Eye (tissue), 1 donor: ENCODE results near the gene MALT1.

ENCODE experiments used
- DNase-seq: peaks from one replicate; pipeline ENCODE4 v3.0.0-alpha.2; 2015

MALT1 gene

DNA sequence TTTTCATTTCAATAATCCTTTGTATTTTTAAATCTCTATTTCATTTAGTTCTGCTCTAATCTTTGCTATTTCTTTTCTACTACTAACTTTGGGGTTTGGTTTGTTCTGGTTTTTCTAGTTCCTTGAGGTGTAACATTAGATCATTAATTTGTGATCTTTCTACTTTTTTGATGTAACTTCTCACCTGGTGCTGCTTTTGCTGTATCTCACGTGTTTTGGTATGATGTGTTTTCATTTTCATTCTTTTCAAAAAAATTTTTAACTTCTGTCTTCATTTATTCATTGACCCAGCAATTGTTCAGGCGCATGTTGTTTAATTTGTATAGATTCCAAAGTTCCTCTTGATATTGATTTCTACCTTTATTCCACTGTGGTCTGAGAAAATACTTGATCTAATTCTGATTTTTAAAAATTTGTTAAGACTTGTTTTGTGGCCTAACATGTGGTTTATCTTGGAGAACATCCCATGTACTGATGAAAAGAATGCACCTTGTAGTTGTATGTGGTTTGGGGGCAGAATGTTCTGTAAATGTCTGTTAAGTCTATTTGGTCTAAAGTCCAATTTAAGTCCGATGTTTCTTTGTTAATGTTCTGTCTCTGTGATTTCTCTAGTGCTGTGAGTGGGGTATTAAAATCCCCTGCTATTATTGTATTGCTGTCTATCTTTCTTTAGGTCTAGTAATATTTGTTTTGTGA, 17.3 kb upstream of the MALT1 start:
- DNase-seq: no peak

DNA sequence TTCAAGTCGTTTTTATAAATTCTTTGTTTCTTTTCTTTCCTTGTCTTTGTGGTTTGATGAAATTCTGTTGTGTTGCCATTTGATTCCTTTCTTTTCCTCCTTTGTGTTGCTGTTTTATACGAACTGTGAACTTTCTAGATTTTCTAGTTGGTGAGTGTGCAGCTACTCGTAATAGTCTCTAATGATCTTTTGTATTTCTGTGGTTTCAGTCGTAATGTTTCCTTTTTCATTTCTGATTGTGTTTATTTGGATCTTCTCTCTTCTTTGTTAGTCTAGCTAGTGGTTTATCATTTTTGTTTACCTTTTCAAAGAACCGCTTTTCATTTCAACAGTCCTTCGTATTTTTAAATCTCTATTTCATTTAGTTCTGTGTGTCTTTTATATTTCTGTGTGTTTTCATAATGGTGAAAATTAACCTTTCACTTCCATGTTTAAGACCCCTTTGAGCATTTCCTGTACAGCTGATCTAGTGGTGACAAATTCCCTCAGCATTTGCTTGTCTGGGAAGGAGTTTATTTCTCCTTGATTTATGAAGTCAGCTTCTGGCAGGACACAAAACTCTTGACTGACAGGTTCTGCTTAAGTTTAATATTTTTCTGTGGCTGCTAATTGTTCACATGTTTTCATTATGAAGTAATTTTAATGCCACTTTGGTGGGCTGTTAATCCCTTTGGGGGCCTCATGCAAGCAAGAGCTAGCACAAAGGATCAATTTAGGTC, 16.2 kb upstream of the MALT1 start:
- DNase-seq: no peak

DNA sequence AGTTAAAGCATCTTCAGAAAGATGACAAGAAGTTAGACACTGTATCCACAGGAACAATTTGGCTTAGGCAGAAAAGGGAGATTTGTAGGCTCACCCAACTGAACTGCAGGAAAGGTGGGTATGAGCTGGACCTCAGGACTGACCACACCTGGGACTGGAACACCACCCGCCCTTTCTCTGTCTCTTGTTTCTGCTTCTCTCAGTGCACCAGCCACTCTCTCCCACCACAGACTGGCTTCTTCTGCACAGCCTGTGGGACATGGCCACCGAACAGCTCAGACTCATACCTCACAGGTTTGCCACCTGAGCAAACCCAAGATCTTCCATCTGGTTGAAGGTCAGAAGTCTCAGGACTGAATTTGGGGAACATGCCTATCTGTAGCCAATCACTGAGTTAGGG, 14.2 kb upstream of the MALT1 start:
- no peak for DNase-seq

DNA sequence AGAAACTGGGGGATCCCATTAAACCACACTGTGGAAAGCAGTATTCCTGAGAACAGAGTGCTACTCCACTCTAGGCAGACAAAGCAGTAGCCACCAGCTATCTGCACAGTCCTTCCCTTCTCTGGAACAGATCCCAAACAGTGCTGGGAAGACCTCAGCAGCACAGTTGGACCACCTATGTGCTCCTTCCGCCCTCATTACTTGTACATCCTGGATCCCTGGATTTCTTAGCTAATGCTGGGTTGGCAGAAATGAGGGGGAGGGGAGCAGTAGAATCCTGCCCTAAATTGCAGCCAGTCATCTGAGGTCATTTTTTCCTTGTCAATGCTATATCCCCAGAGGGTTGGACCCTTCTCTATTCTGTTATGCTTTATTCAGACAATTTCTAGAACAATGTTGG, 13.8 kb upstream of the MALT1 start:
- no peak for DNase-seq

DNA sequence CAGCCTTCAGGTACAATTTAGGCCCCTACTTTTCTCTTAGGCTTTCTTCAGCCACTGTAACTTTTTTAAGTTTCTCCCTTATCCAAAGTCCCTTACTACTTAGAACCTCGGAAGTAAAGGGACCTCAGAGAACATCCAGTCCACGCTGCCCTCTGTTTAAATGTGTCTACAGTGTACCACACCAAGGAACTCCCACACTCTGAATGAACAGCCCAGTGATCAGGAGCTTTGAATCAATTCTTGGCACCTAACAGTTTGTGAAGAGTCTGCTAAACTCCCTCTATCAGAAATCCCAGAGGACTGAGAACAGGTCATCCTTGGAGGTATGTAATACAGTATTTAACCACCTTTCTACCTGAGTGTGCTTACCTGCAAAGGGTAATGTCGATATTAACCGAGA, 11.6 kb upstream of the MALT1 start:
- no peak for DNase-seq

DNA sequence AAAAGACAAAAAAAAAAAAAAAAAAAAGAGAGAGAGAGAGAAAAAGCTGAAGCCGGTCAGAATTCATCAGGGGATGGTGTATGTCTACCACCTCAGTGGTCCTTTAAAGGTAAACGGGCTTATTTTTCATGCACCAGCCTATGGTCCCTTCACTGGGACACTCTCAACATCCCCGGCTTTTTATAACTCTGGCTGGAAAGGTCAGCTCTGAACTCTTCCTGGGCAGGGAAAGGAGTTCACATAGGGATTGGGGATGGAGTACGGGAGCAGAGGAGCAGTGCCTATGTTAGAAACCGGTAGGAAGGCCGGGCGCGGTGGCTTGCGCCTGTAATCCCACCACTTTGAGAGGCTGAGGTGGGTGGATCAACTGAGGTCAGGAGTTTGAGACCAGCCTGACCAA, 10.3 kb upstream of the MALT1 start:
- DNase-seq: no peak

DNA sequence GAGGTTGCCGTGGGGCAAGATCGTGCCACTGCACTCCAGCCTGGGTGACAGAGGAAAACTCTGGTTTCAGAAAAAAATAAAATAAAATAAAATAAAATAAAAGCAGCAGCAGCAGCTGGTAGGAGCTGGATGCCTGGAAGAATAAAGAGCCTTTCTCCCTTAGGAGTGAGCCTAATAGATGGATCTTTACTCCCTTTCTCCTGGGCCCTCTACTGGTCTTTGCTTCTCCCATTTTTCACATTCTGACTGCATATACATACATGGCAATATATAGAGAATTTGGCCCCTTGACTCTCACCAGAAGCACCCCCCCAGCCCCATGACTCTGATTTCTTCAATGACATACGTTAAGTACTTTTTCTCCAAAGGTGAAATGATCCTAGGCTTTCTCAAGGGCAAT, 9.8 kb upstream of the MALT1 start:
- DNase-seq: peak; percentile 17

DNA sequence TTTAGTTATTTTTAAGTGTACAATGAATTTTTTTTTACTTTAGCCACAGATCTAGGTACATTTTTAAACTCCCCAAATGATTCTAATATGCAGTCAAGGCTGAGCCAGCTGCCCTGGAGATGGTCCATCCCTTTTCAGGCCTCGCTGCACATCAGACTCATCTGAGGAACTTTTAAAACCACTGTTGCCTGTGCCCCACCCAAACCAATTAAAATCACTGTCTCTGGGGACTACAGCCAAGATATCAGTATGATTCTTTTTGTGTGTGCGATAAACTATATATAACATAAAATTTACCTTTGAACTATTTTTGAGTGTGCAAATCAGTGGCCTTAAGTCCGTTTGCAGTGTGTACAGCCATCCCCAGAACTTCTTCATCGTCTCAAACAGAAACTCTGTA, 9.1 kb upstream of the MALT1 start:
- DNase-seq: no peak

DNA sequence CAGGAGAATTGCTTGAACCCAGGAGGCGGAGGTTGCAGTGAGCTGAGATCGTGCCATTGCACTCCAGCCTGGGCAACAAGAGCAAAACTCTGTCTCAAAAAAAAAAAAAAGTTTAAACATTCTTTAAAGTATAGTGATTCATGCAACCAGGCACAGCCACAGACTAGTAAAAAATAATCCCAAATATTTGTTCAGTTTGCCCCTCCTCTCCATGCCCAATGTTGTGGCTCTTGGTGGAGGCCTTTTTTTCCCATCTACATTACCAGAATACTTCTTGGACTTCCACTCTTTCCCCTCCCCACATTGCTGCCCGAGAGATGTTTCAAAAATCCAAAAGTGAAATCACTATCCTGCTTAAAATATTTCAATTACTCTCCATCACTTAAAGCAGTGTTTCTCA, 5.1 kb upstream of the MALT1 start:
- DNase-seq: no peak

DNA sequence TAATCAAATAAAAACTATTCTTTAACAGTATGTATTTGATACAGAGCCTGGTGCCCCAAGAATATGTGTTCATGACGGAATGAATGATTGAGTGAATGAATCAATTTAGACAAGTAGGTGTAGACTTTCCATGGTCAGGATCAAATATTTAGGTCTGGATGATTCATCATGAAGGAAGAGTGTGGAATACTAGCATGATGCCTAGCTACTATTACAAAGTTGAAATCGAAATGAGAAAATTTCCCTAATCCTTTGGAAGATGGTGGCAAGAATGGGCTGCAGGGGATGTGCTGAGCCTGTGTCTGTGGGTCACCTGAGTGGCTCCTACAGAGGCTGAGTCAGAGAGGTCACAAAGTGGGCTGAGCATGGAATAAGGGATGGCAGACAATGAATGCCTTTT, 3.1 kb upstream of the MALT1 start:
- no peak for DNase-seq

DNA sequence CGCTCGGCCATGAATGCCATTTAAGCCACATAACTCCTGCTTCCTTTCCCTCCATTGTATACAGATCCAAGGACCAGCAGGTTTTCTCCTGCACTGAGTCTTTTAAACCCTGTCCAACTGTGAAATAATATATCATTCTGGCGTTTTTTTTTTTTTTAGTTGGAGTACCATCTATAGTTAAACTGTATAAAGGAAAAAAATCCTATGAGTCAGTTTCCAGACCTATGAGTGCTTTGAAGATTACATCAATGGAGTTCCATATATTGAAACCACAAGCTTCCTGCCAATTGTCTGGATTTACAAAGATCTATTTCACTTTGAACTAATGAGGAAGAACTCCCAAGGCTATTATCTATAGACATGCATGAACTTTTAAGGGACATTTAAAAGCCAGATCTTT, 2.4 kb upstream of the MALT1 start:
- no peak for DNase-seq

DNA sequence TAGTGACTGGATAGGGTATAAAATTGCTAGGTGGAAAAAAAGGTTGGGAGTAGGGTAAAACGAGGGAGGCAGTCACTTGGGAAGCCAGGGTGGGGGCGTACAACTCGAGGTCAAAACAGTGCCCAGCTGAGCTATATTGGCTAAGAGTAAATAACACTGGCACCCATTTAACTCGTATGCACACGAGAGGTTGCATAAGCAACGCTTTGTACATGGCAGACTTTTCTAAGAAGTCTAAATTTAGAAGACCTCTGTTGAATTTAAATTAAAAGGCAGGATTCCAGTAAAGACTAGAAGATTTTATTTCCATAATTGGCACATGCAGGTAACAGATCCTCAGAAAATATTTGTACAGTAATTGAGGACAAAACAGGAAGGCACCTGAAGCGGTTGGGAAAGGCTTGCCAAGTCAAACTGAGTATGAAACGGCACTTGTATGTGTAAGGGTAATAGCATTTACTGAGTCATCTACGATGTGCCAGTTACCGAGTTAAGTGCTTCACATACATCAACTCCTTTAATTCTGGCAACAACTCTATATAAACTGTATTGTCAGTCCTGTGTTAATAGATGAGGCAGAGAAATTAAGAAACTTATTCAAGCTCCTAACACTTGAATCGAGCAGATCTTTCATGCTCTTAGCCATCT, 1.4 kb upstream of the MALT1 start:
- no peak for DNase-seq

DNA sequence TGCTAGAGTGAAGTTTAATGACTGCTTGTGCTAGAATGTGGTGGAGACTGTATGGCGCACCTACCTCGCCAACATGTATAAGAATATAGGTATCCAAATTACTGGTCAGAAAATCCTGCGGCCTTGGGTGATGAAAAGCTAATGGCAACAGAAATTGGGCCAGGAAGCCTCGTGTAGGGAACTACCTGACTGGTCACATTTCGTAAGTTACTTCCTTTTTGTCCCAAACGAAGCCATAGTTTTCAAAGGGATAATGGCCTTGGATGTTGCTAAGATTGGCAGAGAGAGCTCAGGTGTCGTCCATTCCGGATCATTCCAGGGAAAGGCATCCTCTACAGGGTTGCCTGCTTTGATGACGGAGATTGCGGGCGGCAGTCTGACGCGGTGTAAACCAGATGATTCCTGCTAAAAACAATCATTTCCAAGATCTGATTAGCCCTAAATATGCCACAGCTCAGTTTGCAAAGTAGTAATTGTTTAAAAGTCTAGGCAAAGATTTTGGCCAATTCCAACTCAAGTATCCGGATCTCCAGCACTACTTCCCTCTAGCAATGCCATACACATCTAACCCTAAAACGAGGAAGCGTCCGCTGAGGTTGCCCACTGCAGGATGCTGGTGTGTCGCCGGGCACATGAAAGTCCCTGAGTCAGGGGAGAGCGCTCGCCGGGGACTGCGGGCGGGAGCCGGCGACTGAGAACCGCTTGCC, 708 bp upstream of the MALT1 start:
- DNase-seq: no peak

DNA sequence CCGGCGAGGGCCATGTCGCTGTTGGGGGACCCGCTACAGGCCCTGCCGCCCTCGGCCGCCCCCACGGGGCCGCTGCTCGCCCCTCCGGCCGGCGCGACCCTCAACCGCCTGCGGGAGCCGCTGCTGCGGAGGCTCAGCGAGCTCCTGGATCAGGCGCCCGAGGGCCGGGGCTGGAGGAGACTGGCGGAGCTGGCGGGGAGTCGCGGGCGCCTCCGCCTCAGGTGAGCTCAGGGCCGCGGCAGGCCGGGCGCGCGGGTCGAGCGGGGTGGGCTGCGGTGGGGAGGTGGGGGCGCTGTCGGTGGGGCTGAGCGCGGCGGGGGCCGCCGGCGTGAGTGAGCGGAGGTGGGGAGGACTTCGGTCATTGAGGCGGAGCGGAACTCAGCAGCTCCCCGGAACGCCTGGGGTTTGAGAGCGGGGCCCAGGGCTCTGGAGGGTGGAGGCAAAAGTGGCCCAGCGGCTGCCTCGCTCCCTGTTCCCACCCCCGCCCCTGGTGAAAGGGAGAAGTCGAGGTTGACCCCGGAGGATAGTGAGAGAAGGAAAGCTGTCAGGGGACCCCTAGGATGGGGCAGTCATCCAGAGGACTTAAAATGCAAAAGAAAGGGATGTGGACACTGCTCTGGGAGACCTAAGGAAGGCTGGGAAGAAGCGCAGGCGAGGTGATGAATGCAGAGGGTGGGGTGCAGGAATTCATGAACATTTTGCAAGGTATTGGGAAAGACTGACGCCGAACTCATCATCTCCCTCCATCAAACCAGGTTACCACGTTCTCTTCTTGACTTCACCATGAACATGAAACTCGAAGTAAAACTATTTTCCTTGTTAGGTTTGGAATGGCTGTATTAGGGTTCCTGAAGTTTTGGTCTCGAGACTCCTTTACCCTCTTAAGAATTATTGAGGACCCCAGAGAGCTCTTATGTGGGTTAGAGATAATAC, 633 bp downstream of the MALT1 start:
- DNase-seq: peak; percentile 78

DNA sequence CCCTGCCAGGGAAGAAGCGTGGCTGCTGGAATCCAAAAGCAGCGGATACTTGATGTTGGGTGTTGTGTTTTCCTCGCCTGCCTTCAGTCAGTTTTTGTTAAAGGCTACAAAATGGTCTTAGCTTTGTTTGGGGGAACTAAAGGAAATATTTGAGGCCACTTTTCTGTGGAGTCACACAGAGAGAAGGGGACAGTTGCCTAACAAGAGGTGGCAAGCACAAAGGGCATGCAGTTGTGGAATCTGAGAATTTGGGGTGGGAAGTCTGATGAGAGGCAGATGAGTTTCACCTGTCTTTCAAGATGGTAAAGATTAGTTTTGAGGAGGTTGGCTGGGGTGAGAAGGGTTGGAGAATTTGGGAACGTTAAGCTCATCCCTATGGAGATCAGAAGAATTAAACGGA, 2.9 kb downstream of the MALT1 start:
- no peak for DNase-seq

DNA sequence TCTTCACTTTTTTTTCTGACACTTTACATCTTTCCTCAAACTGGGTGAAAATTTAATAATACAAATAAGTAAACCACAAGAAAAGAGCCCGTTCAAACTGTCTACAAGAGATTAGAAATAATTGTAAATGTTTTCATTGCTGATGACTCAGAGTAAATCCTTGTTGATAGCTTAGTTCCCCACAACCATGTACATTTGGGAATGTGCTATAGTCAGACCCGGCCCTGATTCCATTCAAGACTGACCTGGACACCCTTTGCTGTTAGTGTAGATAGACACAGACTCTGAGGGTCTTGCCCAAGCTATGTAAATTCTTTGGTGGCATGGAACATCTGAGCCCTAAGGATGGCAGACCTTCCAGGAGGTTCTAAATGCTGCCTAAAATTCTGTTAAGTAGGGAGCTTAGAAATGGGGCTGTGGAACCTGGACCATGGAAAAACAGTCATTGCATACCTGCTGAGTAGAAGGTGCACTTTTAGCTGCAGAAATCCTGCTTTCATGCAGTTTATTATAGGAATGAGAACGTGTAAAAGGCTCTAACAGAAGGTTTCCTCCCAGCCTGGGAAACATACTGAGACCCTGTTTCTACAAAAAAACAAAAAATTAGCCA, 3.7 kb downstream of the MALT1 start:
- no peak for DNase-seq

DNA sequence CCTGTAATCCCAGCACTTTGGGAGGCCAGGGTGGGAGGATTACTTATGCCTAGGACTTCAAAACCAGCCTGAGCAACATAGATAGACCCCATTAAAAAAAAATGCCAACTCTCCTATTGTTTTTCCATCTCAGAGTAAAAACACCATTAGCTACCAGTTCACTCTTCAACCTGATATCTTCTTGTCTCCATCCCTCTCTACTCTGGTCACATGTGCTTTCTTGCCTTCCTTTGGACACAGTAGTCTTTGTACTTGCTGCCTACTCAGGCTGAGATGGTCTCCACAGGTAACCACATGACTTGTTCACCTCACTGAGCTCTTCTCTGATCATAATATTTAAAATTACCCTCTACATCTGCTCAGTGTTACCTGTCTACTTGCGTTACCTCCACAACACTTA, 5.0 kb downstream of the MALT1 start:
- no peak for DNase-seq

DNA sequence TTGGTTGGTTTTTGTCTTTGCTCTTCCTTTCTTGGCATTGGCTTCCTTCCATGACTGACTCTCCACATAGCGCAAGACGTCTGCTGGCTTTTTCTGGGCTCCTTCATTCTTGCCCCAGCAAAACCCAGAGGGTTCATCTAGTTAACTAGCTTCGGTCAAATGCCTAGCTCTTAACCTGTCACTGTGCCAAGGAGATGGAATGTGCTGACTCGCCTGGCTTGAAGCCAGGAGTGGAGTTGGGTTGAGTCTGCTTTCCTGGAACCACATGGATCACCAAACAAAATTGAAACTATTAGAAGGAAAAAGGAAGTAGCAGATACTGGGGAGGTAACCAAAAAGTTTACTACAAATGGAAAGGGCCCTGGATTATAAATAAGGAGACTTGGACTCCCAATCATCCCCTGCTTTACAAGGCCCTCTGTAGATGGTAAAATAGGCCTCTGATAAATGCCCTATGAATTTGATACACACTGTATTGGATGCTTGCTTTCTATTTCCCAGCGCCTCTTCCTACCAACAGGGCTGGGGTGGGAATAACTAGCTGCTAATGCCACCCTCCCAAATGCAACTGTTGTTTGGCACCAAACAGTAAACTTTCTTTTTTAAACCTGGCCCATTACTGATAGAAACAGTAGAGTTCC, 11.3 kb downstream of the MALT1 start:
- peak; percentile 69 for DNase-seq

DNA sequence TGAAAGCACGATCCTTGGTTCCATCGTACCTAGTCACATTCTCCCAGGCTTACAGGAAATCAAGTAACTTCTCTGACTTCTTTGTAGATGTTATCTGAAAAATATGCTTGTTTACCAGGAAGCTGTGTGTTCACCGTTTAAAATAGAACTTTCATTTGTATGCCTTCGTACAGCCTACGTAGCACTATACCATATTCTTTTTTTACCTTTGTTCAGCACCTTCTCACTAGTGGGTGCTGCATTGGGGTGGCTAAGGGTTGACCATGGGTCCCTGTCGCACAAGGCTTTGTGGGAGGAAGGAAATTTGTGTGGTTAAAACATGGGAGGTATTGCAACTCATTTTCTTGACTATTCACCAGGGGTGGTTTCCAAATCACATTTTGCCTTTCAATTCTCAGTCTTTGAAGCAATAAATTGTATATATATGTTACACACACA, 16.6 kb downstream of the MALT1 start:
- no peak for DNase-seq

DNA sequence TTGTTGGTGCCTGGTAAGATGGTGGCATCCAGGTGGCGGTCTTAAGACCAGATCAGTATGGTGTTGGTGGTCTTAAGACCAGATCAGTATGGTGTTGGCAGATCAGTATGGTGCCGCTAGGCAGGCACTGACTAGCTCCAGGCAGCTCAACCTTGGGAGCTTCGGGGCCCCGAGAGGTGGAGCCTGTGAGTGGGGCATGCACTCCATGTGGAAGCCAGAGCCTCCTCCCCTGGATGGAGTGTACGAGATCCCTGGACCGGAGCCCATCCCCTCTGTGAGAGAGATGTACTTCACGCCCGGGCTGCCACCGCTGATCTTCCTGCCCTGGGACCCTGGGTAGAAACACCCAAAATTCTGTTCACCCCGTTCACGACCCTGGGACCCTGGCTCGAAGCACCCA, 19.0 kb downstream of the MALT1 start:
- DNase-seq: no peak

DNA sequence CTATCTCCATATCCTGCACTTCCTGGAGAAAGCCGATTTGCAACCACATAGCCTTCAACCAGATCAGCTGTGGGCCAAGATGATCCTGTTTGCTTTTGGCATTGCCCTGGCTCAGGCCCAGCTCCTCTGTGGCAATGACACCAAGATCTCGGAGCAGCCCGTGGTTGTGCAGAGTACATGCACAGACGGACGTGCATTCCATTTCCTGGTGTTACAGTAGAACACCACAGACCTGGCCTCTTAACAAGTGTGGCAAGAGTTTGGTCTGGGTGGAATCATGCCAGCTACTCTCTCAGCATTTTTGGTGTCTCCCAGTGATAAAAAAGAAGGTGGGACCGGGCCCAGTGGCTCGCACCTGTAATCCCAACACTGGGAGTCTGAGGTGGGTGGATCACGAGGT, 20.0 kb downstream of the MALT1 start:
- no peak for DNase-seq
